Measurements from ENCODE around the gene METRN. TPM values are rescaled to one million over a fixed set of nuclear protein-coding genes. Genes with fewer than 3 reads are reported as not detected.
"Not testable (repeated sequence)": the region's sequence is repeated elsewhere in the genome, so short reads cannot be mapped to it uniquely, and the experiment has no call there.

METRN gene
- total and polyA plus RNA-seq, 12 donors = 51.4 to 103 (median 60.5) TPM

- H3K4me3 ChIP-seq = no peak overlapping the region
- no peaks in the 10 kb centered on the region for H3K36me3 ChIP-seq
- peaks cover 0 to 15% (median 0%) of the 10 kb centered on the region in 7 donors for H3K27me3 ChIP-seq
- TF ChIP-seq CTCF (IDR thresholded peaks at IDR 0.05) = no peak
- H3K27ac ChIP-seq = no peak overlapping the region
- DNase-seq (peak in 1 of 2 donors; percentile 45), ATAC-seq (peak in 5 of 8 donors; percentile 47 to 98 (median 89))
- H3K9me3 ChIP-seq = no peaks in the 10 kb centered on the region
- WGBS, 2 donors = 60 to 65% methylated on average over 39 of the region's 39 CpGs
- intact Hi-C loops (cut with DNase I) = no loop called here
- H3K4me1 ChIP-seq = peaks cover 0 to 9% (median 0%) of the 10 kb centered on the region in 9 donors
Observed at GRCh38 chr16:751152-752006, 36.5 kb downstream of the METRN start.

- 28 to 30% methylated on average over 10 of the region's 10 CpGs for WGBS, 2 donors
- H3K4me1 ChIP-seq = peaks cover 0 to 9% (median 0%) of the 10 kb centered on the region in 9 donors
- H3K4me3 ChIP-seq = no peak overlapping the region
- no peaks in the 10 kb centered on the region for H3K9me3 ChIP-seq
- no peak for DNase-seq
- H3K27ac ChIP-seq = no peak overlapping the region
- no peaks in the 10 kb centered on the region for H3K36me3 ChIP-seq
- peaks cover 0 to 15% (median 0%) of the 10 kb centered on the region in 7 donors for H3K27me3 ChIP-seq
- peak in 1 of 8 donors; percentile 15 for ATAC-seq
- no peak for TF ChIP-seq CTCF (IDR thresholded peaks at IDR 0.05)
- intact Hi-C loops (cut with DNase I) = no loop called here
Observed at GRCh38 chr16:752007-752312, 37.0 kb downstream of the METRN start.

GRCh38 chr16:754121-754607 lies 39.2 kb downstream of the METRN start:
- H3K4me3 ChIP-seq; DNase-seq; H3K36me3 ChIP-seq; H3K9me3 ChIP-seq; ATAC-seq; intact Hi-C loops (cut with DNase I): not testable (repeated sequence)
- WGBS, 2 donors = 88 to 91% methylated on average over 11 of the region's 11 CpGs
- Histone ChIP-seq H3K4me1 (peaks cover 0 to 13% (median 0%) of the 10 kb centered on the region in 9 donors), H3K27me3 (peaks cover 0 to 15% (median 0%) of the 10 kb centered on the region in 7 donors), H3K27ac (peak overlapping the region in 1 of 10 donors; percentile 60)

GRCh38 chr16:754656-755055 lies 39.7 kb downstream of the METRN start:
- ATAC-seq = peak in 2 of 8 donors; percentile 35 to 41
- no peak for DNase-seq

More at GRCh38 chr16:754656-755055, 39.7 kb downstream of the METRN start:
- Histone ChIP-seq H3K27me3 (peaks cover 0 to 15% (median 0%) of the 10 kb centered on the region in 7 donors), H3K36me3 (no peaks in the 10 kb centered on the region), H3K9me3 (no peaks in the 10 kb centered on the region), H3K27ac (peak overlapping the region in 1 of 10 donors; percentile 60), H3K4me1 (peaks cover 0 to 13% (median 0%) of the 10 kb centered on the region in 9 donors), H3K4me3 (no peak overlapping the region)
- 67 to 73% methylated on average over 11 of the region's 11 CpGs for WGBS, 2 donors
- intact Hi-C loops (cut with DNase I) = no loop called here
- no peak for TF ChIP-seq CTCF (IDR thresholded peaks at IDR 0.05)
